ENCODE results near the gene DPYSL5. TPM values are rescaled to one million over a fixed set of nuclear protein-coding genes. Genes with fewer than 3 reads are reported as not detected.

The DPYSL5 gene
- total RNA-seq, 1 donor from 2014 or later, result not detected

DNA sequence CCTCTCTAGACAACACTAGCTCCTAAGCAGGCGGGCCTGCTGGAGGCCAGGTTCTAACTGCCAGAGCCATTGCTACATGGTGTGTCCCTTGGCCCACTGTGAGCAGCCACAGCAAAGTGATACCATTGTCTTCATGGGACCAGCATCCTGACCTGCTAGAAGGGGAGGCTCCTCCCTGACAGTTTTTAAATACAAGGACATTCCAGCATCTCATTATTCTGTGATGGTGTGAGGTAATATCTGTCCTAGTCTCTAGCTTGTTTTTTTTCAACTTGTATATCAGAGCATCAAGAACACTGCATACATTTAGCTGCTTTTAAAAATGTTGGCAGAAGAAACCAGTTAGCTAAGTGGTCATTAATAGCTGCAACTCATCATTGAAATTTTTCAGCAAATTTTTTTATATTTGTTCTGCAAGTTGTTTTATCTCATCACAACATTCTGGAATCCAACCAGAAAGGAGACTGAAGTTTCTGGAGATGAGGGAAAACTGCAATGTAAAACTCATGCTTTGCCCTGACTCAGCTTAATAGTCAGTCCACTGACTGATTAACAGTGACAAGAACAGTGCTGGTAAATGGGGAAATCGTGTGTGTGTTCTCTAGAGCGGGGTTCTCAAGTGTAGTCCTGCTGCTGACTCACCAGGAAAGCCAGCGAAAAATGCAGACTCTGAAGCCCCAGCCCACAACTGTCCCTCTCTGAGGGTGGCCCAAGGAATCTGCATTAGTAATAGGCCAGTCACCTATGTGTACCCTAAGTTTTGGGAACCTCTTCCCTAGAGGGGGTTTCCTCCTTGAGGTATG is 140.3 kb downstream of the DPYSL5 start:
- CTCF ChIA-PET, result no interaction called here
- no peaks in the 10 kb centered on the region for H3K4me1 Mint-ChIP-seq
- H3K36me3 Mint-ChIP-seq (ENCODE audit: low read depth), result no peaks in the 10 kb centered on the region
- POLR2A ChIA-PET, result no interaction called here
- no peak overlapping the region for H3K27ac Mint-ChIP-seq
- no peak overlapping the region for H3K4me3 Mint-ChIP-seq
- H3K27me3 Mint-ChIP-seq, result no peaks in the 10 kb centered on the region
- ATAC-seq (ENCODE audit: low read depth), result no peak
- no peaks in the 10 kb centered on the region for H3K9me3 Mint-ChIP-seq
- intact Hi-C loops (cut with micrococcal nuclease), result no loop called here
- TF ChIP-seq, protein P1, sequence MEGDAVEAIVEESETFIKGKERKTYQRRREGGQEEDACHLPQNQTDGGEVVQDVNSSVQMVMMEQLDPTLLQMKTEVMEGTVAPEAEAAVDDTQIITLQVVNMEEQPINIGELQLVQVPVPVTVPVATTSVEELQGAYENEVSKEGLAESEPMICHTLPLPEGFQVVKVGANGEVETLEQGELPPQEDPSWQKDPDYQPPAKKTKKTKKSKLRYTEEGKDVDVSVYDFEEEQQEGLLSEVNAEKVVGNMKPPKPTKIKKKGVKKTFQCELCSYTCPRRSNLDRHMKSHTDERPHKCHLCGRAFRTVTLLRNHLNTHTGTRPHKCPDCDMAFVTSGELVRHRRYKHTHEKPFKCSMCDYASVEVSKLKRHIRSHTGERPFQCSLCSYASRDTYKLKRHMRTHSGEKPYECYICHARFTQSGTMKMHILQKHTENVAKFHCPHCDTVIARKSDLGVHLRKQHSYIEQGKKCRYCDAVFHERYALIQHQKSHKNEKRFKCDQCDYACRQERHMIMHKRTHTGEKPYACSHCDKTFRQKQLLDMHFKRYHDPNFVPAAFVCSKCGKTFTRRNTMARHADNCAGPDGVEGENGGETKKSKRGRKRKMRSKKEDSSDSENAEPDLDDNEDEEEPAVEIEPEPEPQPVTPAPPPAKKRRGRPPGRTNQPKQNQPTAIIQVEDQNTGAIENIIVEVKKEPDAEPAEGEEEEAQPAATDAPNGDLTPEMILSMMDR (IDR thresholded peaks at IDR 0.05), result no peak
- DNase-seq, result no peak

DNA sequence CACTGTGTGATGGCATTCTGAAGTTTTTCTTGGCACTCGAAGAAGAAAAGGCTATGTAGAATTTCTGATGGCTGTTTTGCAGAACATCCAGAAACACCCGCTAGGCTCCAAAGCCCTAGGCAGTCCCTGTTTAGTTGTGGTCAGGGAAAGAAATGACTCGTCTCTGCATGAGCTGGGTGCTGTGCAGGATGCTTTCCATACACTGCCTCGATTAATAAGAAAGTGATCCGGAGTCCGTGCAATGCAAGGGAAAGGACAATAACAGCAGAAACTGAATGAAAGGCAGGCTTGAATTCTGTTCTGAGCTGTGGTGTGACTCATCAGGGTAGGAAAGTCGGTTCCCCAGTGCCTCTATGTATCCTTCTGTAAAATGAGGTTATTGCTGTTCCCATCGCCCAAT is 141.2 kb downstream of the DPYSL5 start:
- TF ChIP-seq, protein P1 (IDR thresholded peaks at IDR 0.05), result no peak
- H3K4me3 Mint-ChIP-seq, result no peak overlapping the region
- ChIA-PET CTCF (no interaction called here), POLR2A (no interaction called here)
- H3K9me3 Mint-ChIP-seq, result no peaks in the 10 kb centered on the region
- ATAC-seq (ENCODE audit: low read depth) (no peak), DNase-seq (no peak)
- H3K27me3 Mint-ChIP-seq, result no peaks in the 10 kb centered on the region
- no peak overlapping the region for H3K27ac Mint-ChIP-seq
- intact Hi-C loops (cut with micrococcal nuclease), result no loop called here
- no peaks in the 10 kb centered on the region for H3K36me3 Mint-ChIP-seq (ENCODE audit: low read depth)
- no peaks in the 10 kb centered on the region for H3K4me1 Mint-ChIP-seq

DNA sequence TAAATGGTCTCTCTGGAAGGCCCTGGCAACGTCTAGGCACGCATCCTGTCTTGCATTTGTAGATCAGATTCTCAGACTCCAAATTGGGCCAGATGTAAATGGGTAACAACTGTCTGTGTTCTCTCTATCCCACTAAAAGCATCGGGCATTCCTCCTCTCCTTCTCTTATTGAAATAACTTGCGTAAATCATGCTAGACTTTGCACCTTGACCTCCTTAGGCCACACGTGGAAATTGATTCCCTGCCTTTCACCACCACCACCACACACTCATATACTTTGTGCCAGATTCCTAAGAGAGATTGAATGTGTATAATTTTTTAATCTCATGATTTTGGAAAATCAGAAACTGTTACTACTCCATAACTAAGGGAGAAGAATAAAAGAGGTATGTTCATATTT is 143.8 kb downstream of the DPYSL5 start:
- TF ChIP-seq, protein P1 (IDR thresholded peaks at IDR 0.05), result no peak
- Mint-ChIP-seq H3K4me3 (no peak overlapping the region), H3K36me3 (ENCODE audit: low read depth) (no peaks in the 10 kb centered on the region), H3K27ac (no peak overlapping the region), H3K9me3 (no peaks in the 10 kb centered on the region), H3K27me3 (no peaks in the 10 kb centered on the region), H3K4me1 (no peaks in the 10 kb centered on the region)
- intact Hi-C loops (cut with micrococcal nuclease), result no loop called here
- DNase-seq (no peak), ATAC-seq (ENCODE audit: low read depth) (no peak)
- ChIA-PET POLR2A (no interaction called here), CTCF (interaction anchor here (1.3 kb wide), 1 partner anchor 69 kb away, joined by 3 read pairs; no protein-coding TSS in a partner anchor)

DNA sequence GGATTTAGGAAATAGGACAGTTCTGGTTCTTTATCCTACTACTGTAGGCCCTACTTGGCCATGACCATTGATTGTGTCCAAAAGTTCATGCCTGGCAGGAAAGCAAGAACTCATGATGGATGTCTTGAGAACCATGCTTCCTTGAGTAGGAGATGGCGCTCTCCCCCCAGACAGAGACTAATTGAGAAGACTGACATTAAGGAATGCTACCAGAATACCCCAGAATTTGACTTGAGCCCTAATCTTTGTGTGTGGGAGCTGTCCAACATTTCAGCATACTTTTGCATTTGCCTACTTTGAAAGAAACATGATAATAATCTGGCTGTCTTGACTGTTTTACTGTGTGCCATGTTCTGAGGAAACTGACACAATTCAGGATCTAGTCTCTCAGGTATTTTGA is 145.8 kb downstream of the DPYSL5 start:
- H3K27ac Mint-ChIP-seq, result no peak overlapping the region

DNA sequence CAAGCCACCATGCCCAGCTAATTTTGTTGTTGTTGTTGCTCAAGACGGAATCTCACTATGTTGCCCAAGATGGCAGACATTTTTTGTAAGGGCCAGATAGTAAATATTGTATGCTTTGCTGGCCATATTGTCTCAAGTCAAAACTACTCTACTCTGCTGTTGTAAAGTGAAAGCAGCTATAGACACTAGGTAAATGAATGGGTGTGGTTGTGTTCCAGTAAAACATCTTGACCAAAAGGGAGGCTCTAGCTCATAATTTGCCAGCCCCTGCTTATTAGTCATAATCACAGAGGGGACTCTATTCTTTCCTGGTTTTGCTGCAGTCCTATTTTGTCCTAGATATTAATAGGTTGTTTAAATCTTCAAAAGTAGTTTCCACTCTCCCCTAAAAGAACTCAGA is 147.1 kb downstream of the DPYSL5 start:
- ChIA-PET CTCF (interaction anchor here (0.8 to 1.0 kb wide), 2 partner anchors 284 to 308 kb away, joined by 3 read pairs; no protein-coding TSS in a partner anchor), POLR2A (interaction anchor here (0.6 kb wide), 1 partner anchor 271 kb away, joined by 3 read pairs; no protein-coding TSS in a partner anchor)
- H3K27me3 Mint-ChIP-seq, result peaks cover 4% of the 10 kb centered on the region
- intact Hi-C loops (cut with micrococcal nuclease), result no loop called here
- ATAC-seq (ENCODE audit: low read depth), result no peak
- no peaks in the 10 kb centered on the region for H3K9me3 Mint-ChIP-seq
- TF ChIP-seq, protein P1 (IDR thresholded peaks at IDR 0.05), result no peak
- no peak for DNase-seq
- no peak overlapping the region for H3K4me3 Mint-ChIP-seq
- no peaks in the 10 kb centered on the region for H3K4me1 Mint-ChIP-seq
- H3K36me3 Mint-ChIP-seq (ENCODE audit: low read depth), result no peaks in the 10 kb centered on the region
- H3K27ac Mint-ChIP-seq, result no peak overlapping the region

More for the DNA sequence above, 145.8 kb downstream of the DPYSL5 start:
- DNase-seq (no peak), ATAC-seq (ENCODE audit: low read depth) (no peak)
- Mint-ChIP-seq H3K27me3 (peaks cover 4% of the 10 kb centered on the region), H3K4me3 (no peak overlapping the region), H3K4me1 (no peaks in the 10 kb centered on the region), H3K36me3 (ENCODE audit: low read depth) (no peaks in the 10 kb centered on the region), H3K9me3 (no peaks in the 10 kb centered on the region)
- POLR2A ChIA-PET, result no interaction called here
- intact Hi-C loops (cut with micrococcal nuclease), result no loop called here
- CTCF ChIA-PET, result interaction anchor here (1.6 kb wide), 1 partner anchor 286 kb away, joined by 4 read pairs; no protein-coding TSS in a partner anchor
- TF ChIP-seq, protein P1 (IDR thresholded peaks at IDR 0.05), result no peak
